PC-3 (cell line): ENCODE results near the gene ACTR3C.

Experiments
- EZH2 ChIP-seq: fragments of 300-600 bp; sonication (generic); IDR thresholded peaks from one replicate; pipeline ENCODE4 v1.6.1; 2017; ENCODE audit warnings: antibody characterized with exemption, mild to moderate bottlenecking, low read length; ENCODE audit not compliant: unreplicated experiment
- TF ChIP-seq, protein P1 (sequence below): fragments of 300-600 bp; sonication (generic); conservative IDR thresholded peaks from 2 replicates; pipeline ENCODE4 v1.5.1; 2017; ENCODE audit warnings: antibody characterized with exemption, low read depth, mild to moderate bottlenecking, low read length

DNA sequence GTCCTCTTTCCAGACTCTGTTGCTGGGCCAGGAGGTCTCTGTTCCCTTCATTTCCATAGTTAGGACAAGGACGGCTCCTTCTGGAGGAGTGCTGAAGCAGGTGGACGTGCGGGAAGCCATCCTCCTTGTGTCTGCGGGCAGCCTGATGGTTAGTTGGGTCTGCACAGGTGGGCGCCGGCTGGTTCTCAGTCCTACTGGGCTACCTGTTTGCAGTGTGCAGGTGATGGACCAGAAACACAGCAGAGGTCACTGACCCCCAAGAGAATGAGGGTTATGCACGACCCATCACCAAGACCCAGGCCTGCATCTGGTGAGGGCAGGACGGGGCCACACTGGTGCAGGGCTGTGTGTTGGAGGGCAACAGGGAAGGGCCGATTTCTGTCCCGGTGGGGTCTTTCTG lies 10.3 kb upstream of the ACTR3C start:
- no peak for TF ChIP-seq EZH2
- TF ChIP-seq, protein P1, sequence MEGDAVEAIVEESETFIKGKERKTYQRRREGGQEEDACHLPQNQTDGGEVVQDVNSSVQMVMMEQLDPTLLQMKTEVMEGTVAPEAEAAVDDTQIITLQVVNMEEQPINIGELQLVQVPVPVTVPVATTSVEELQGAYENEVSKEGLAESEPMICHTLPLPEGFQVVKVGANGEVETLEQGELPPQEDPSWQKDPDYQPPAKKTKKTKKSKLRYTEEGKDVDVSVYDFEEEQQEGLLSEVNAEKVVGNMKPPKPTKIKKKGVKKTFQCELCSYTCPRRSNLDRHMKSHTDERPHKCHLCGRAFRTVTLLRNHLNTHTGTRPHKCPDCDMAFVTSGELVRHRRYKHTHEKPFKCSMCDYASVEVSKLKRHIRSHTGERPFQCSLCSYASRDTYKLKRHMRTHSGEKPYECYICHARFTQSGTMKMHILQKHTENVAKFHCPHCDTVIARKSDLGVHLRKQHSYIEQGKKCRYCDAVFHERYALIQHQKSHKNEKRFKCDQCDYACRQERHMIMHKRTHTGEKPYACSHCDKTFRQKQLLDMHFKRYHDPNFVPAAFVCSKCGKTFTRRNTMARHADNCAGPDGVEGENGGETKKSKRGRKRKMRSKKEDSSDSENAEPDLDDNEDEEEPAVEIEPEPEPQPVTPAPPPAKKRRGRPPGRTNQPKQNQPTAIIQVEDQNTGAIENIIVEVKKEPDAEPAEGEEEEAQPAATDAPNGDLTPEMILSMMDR: no peak
